ENCODE data around the gene SREBF1.

DNA sequence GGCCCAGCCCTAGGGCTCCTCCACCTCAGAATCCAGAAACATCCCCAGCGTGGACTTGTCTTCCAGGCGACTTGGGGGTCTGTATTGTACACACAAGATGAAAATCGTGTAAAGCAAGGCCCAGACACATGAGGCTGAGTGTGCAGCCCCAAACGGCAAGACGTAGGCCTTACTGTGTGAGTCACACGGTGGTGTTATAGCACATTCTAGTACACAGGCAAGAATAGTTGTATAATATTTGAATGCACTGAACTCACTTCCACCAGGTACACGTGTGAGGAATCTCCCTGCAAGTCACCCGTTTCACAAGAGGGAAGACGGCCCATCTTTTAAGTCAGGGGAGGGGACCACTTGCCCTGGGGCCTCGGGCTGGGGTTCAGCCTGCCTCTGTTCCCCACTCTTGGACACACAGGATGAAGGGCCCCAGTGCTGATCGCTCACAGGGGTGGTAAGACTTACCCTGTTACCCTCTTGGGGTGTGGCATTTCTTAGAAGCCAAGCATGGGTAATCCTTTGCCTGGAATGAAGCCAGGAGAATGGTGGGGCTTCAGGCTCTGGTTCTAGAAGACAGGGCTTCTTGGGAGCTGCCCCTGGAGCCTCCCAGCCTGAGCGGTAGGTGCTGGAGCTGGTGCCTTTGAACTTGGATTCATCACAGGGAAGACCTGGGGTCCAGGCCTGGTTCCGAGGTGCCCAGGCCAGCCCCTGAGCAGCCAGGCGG lies 71.3 kb downstream of the SREBF1 start:
- TF ChIP-seq TARDBP (IDR thresholded peaks at IDR 0.05), result no peak
- no peak for TF ChIP-seq SUZ12 (IDR thresholded peaks at IDR 0.05)
- TF ChIP-seq, protein P1, sequence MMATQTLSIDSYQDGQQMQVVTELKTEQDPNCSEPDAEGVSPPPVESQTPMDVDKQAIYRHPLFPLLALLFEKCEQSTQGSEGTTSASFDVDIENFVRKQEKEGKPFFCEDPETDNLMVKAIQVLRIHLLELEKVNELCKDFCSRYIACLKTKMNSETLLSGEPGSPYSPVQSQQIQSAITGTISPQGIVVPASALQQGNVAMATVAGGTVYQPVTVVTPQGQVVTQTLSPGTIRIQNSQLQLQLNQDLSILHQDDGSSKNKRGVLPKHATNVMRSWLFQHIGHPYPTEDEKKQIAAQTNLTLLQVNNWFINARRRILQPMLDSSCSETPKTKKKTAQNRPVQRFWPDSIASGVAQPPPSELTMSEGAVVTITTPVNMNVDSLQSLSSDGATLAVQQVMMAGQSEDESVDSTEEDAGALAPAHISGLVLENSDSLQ (IDR thresholded peaks at IDR 0.05), result no peak
- no peak for TF ChIP-seq SP1 (IDR thresholded peaks at IDR 0.05)
- TF ChIP-seq ELF4 (IDR thresholded peaks at IDR 0.05), result no peak
- no peak for TF ChIP-seq BHLHE40 (IDR thresholded peaks at IDR 0.05; ENCODE audit: borderline replicate concordance)
- no peak for TF ChIP-seq LEF1 (IDR thresholded peaks at IDR 0.05; ENCODE audit: borderline replicate concordance)
- no peak for TF ChIP-seq FOXM1 (IDR thresholded peaks at IDR 0.05; ENCODE audit: borderline replicate concordance)
- TF ChIP-seq ZNF384 (IDR thresholded peaks at IDR 0.05), result no peak
- no peak for TF ChIP-seq CTBP1 (IDR thresholded peaks at IDR 0.05; ENCODE audit: borderline replicate concordance)
- no peak for TF ChIP-seq FOXK2 (IDR thresholded peaks at IDR 0.05)
- TF ChIP-seq FOXA1 (IDR thresholded peaks at IDR 0.05), result no peak
- no peak for TF ChIP-seq NFRKB (IDR thresholded peaks at IDR 0.05)
- TF ChIP-seq L3MBTL2 (conservative IDR thresholded peaks at IDR 0.05), result no peak
